Ishikawa (cell line): Measurements from ENCODE around the gene MRFAP1.

ENCODE experiments used
- CEBPB ChIP-seq: IDR thresholded peaks from 2 replicates; pipeline ENCODE4 v1.6.1; 2012
- CREB1 ChIP-seq: IDR thresholded peaks from 2 replicates; pipeline ENCODE4 v1.6.1; 2012; ENCODE audit warnings: low read depth
- EGR1 ChIP-seq: IDR thresholded peaks from 2 replicates; pipeline ENCODE4 v1.6.1; 2012
- EP300 ChIP-seq: IDR thresholded peaks from 2 replicates; pipeline ENCODE4 v1.6.1; 2012; ENCODE audit warnings: borderline replicate concordance
- FOXM1 ChIP-seq: IDR thresholded peaks from 2 replicates; pipeline ENCODE4 v1.6.1; 2012; ENCODE audit warnings: low read depth, borderline replicate concordance
- MAX ChIP-seq: IDR thresholded peaks from 2 replicates; pipeline ENCODE4 v1.6.1; 2012
- NFIC ChIP-seq: IDR thresholded peaks from 2 replicates; pipeline ENCODE4 v1.6.1; 2012
- RAD21 ChIP-seq: IDR thresholded peaks from 2 replicates; pipeline ENCODE4 v1.6.1; 2012; ENCODE audit warnings: low read depth
- REST ChIP-seq: IDR thresholded peaks from 2 replicates; pipeline ENCODE4 v1.6.1; 2012; ENCODE audit warnings: low read depth, mild to moderate bottlenecking
- TEAD4 ChIP-seq: IDR thresholded peaks from 2 replicates; pipeline ENCODE4 v1.6.1; 2012
- YY1 ChIP-seq: IDR thresholded peaks from 2 replicates; pipeline ENCODE4 v1.6.1; 2012; ENCODE audit warnings: low read depth
- ZBTB7A ChIP-seq: IDR thresholded peaks from 2 replicates; pipeline ENCODE4 v1.6.1; 2012; ENCODE audit warnings: low read depth

GRCh38 chr4:6671648-6672047 is 31.2 kb downstream of the MRFAP1 start:
- TF ChIP-seq FOXM1 (no peak), CEBPB (no peak), MAX (no peak), YY1 (no peak), EP300 (no peak), REST (no peak), CREB1 (no peak), NFIC (no peak), EGR1 (no peak), ZBTB7A (no peak), TEAD4 (no peak), RAD21 (no peak)
